PC-3 (cell line): ENCODE results near the gene TTF2.

Experiments
- EZH2phosphoT487 ChIP-seq: fragments of 300-600 bp; sonication (generic); IDR thresholded peaks from 2 replicates; pipeline ENCODE4 v1.6.1; 2018; ENCODE audit warnings: mild to moderate bottlenecking, antibody characterized with exemption, low read length, borderline replicate concordance
- TF ChIP-seq, protein P1 (sequence below): fragments of 300-600 bp; sonication (generic); conservative IDR thresholded peaks from 2 replicates; pipeline ENCODE4 v1.5.1; 2017; ENCODE audit warnings: antibody characterized with exemption, low read depth, mild to moderate bottlenecking, low read length

DNA sequence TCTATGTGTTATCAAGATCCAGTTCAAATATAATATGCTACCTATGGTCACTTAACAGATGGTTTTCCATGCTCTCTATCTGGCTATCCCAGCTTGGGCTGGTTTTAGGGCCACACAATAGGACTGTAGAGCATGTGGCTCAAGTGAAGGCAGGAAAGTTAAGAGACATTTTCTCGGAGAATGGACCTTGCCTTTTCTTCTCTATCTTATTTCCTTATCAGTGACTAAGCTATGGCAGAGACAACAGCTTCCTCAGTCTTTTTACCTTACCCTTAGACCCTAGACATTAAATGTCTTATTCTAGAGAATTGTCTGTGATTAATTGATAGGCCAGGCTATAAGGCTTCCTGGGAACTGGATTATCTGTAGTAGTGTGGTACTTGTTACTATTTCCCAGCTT is 30.4 kb upstream of the TTF2 start:
- TF ChIP-seq, protein P1, sequence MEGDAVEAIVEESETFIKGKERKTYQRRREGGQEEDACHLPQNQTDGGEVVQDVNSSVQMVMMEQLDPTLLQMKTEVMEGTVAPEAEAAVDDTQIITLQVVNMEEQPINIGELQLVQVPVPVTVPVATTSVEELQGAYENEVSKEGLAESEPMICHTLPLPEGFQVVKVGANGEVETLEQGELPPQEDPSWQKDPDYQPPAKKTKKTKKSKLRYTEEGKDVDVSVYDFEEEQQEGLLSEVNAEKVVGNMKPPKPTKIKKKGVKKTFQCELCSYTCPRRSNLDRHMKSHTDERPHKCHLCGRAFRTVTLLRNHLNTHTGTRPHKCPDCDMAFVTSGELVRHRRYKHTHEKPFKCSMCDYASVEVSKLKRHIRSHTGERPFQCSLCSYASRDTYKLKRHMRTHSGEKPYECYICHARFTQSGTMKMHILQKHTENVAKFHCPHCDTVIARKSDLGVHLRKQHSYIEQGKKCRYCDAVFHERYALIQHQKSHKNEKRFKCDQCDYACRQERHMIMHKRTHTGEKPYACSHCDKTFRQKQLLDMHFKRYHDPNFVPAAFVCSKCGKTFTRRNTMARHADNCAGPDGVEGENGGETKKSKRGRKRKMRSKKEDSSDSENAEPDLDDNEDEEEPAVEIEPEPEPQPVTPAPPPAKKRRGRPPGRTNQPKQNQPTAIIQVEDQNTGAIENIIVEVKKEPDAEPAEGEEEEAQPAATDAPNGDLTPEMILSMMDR = no peak
- no peak for TF ChIP-seq EZH2phosphoT487
